Left colon (tissue), 2 donors: ENCODE data around the gene DENND1A. TPM values are rescaled to one million over a fixed set of nuclear protein-coding genes. Genes with fewer than 3 reads are reported as not detected.

Experiments used
- ATAC-seq: fragments of 200-7000 bp; cut with Tn5 transposase; one replicate; pipeline ENCODE4 v1.9.1; 2020; ENCODE audit warnings: mild to moderate bottlenecking, moderate library complexity
- DNase-seq, 2 donors: peaks; one replicate each; pipeline ENCODE4 v3.0.0-alpha.2; 2020
- intact Hi-C, 2 donors: fragments of 100-400 bp; cut with DNase I in 1 of 2; cut with micrococcal nuclease in 1 of 2; formaldehyde crosslinking; loops; one replicate each; pipeline versions ENCODE4 v1.11.2 to v1.14.0; 2022; cut with DNase I, micrococcal nuclease
- total RNA-seq, 2 donors: library from RNA; stranded (reverse); fragmentation: NEBNext Ultra II Directional; extraction: Animal tissue kit (Norgen Biotek cat#: 25700); gene quantifications; one replicate each; pipeline ENCODE4 v1.2.1, GENCODE V29; 2021
- donor health status: DM: no; HTN: no; CAD: no.
- donor health status: DM: yes; HTN: yes; CAD: no.

Gene DENND1A
- total RNA-seq, 2 donors from 2014 or later: 28.8 to 36.8 TPM

- ATAC-seq (peak; percentile 80), DNase-seq (no peak)
- intact Hi-C loops: no loop called here
Observed at GRCh38 chr9:123685489-123686083, 244.3 kb downstream of the DENND1A start.

GRCh38 chr9:123684393-123685149 lies 245.4 kb downstream of the DENND1A start:
- no peak for ATAC-seq
- intact Hi-C loops: no loop called here
- no peak for DNase-seq

- intact Hi-C loops: no loop called here
- ATAC-seq (no peak), DNase-seq (no peak)
Observed at GRCh38 chr9:123682746-123683145, 247.2 kb downstream of the DENND1A start.

GRCh38 chr9:123680352-123680751 lies 249.6 kb downstream of the DENND1A start:
- intact Hi-C loops: no loop called here
- ATAC-seq: no peak
- DNase-seq: no peak

- intact Hi-C loops: no loop called here
- DNase-seq (peak; percentile 39 to 41), ATAC-seq (peak; percentile 38)
Observed at GRCh38 chr9:123679330-123679987, 250.5 kb downstream of the DENND1A start.

- intact Hi-C loops: no loop called here
- no peak for DNase-seq
- ATAC-seq: no peak
Observed at GRCh38 chr9:123678878-123679329, 251.0 kb downstream of the DENND1A start.

GRCh38 chr9:123678038-123678877 lies 251.7 kb downstream of the DENND1A start:
- intact Hi-C loops: no loop called here
- peak; percentile 78 for ATAC-seq
- peak; percentile 36 to 40 for DNase-seq

GRCh38 chr9:123676869-123677268 lies 253.1 kb downstream of the DENND1A start:
- intact Hi-C loops: no loop called here
- DNase-seq (no peak), ATAC-seq (no peak)

GRCh38 chr9:123669346-123669745 lies 260.6 kb downstream of the DENND1A start:
- no peak for ATAC-seq
- intact Hi-C loops: no loop called here
- DNase-seq: no peak

- DNase-seq (no peak), ATAC-seq (no peak)
- intact Hi-C loops: no loop called here
Observed at GRCh38 chr9:123663529-123663928, 266.4 kb downstream of the DENND1A start.

GRCh38 chr9:123662057-123662776 lies 267.7 kb downstream of the DENND1A start:
- intact Hi-C loops: no loop called here
- ATAC-seq (no peak), DNase-seq (no peak)

GRCh38 chr9:123660691-123661466 lies 269.0 kb downstream of the DENND1A start:
- ATAC-seq: no peak
- DNase-seq: no peak
- intact Hi-C loops: no loop called here

GRCh38 chr9:123659358-123659757 lies 270.6 kb downstream of the DENND1A start:
- DNase-seq: no peak
- no peak for ATAC-seq
- intact Hi-C loops: no loop called here

GRCh38 chr9:123658792-123659191 lies 271.1 kb downstream of the DENND1A start:
- intact Hi-C loops: no loop called here
- DNase-seq (no peak), ATAC-seq (peak; percentile 78)

- ATAC-seq (no peak), DNase-seq (no peak)
- intact Hi-C loops: no loop called here
Observed at GRCh38 chr9:123657941-123658340, 272.0 kb downstream of the DENND1A start.

GRCh38 chr9:123657099-123657498 lies 272.8 kb downstream of the DENND1A start:
- intact Hi-C loops: no loop called here
- no peak for ATAC-seq

GRCh38 chr9:123656565-123656964 lies 273.4 kb downstream of the DENND1A start:
- no peak for ATAC-seq
- intact Hi-C loops: no loop called here
- no peak for DNase-seq

More at GRCh38 chr9:123657099-123657498, 272.8 kb downstream of the DENND1A start:
- DNase-seq: no peak
